ENCODE results near the gene FBXW5. TPM values are rescaled to one million over a fixed set of nuclear protein-coding genes. Genes with fewer than 3 reads are reported as not detected.

Gene FBXW5
- total and polyA plus RNA-seq, 4 donors = 52.0 to 107 (median 97.2) TPM

DNA sequence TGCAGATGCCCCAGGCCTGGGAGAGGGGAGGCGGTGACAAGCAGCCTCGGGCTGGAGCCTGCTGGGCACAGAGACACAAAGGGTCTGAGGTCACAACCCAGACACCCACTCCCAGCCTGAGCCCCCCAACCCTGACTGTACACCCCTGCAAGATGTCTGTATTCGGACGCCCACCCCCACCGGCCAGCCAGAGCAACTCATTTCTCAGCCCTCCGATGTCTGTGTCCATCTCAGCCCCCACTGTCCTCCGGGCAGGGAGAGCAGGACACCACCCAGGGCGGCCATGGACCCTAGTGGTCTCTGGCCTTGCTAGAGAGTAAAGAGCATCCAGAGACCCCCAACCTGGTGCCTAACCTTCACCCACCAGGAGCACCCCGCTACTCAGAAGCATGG, 11.4 kb upstream of the FBXW5 start:
- WGBS (ENCODE audit: insufficient coverage) = 87% methylated on average over 7 of the region's 9 CpGs
- H3K9me3 ChIP-seq (ENCODE audit: control insufficient read depth, insufficient read depth, low read length) = no peaks in the 10 kb centered on the region
- no peaks in the 10 kb centered on the region for H3K27me3 ChIP-seq (ENCODE audit: control insufficient read depth, insufficient read depth, low read length)
- DNase-seq (ENCODE audit: low read depth in 4 of 6, low spot score in 6 of 6) = no peak
- no peaks in the 10 kb centered on the region for H3K36me3 ChIP-seq (ENCODE audit: control insufficient read depth, insufficient read depth, low read length)
- H3K4me1 ChIP-seq (ENCODE audit: control insufficient read depth, insufficient read depth, low read length) = peaks cover 32% of the 10 kb centered on the region
- no peak overlapping the region for H3K4me3 ChIP-seq (ENCODE audit: low read depth, low read length)
- H3K27ac ChIP-seq (ENCODE audit: low read depth, low read length) = no peak overlapping the region

DNA sequence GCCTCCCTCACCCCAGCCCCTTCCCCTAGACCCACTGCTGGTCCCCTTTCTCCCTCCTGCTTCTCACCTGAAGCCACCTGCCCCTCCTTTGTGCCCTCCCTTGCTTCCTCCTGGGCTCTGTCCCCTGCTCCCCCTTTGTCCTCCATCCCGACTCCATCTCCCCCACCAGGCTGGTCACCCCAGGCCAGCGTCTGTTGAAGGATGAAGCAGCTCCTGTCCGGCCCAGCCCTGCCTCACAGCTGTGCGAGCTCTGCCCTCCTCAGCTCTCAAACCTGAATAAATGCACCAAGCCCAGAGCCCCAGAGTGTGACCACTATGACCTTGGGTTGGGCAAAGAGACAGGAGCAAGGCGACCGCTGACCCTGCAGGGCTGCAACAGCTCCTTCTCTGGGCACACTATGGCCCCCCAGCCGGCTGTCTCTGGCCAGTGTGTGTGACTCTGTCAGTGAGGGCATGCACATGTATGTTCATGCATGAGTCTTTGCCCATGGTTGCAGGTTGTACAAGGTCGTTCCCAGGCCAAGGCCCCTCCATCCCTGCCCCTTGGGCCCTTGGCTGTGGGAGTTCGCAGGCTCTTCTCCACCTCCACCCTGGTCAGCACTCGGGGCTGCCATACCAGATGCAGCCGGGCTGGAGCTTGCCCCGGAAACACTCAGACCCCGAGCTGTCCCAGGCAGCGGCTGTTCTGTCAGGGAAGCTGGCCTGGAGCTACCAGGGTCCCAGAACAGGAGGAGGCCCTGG, 10.8 kb upstream of the FBXW5 start:
- no peaks in the 10 kb centered on the region for H3K36me3 ChIP-seq (ENCODE audit: control insufficient read depth, insufficient read depth, low read length)
- 84% methylated on average over 13 of the region's 14 CpGs for WGBS (ENCODE audit: insufficient coverage)
- no peak overlapping the region for H3K4me3 ChIP-seq (ENCODE audit: low read depth, low read length)
- H3K27me3 ChIP-seq (ENCODE audit: control insufficient read depth, insufficient read depth, low read length) = no peaks in the 10 kb centered on the region
- H3K9me3 ChIP-seq (ENCODE audit: control insufficient read depth, insufficient read depth, low read length) = no peaks in the 10 kb centered on the region
- DNase-seq (ENCODE audit: low read depth in 4 of 6, low spot score in 6 of 6) = no peak
- H3K27ac ChIP-seq (ENCODE audit: low read depth, low read length) = no peak overlapping the region
- peaks cover 36% of the 10 kb centered on the region for H3K4me1 ChIP-seq (ENCODE audit: control insufficient read depth, insufficient read depth, low read length)

DNA sequence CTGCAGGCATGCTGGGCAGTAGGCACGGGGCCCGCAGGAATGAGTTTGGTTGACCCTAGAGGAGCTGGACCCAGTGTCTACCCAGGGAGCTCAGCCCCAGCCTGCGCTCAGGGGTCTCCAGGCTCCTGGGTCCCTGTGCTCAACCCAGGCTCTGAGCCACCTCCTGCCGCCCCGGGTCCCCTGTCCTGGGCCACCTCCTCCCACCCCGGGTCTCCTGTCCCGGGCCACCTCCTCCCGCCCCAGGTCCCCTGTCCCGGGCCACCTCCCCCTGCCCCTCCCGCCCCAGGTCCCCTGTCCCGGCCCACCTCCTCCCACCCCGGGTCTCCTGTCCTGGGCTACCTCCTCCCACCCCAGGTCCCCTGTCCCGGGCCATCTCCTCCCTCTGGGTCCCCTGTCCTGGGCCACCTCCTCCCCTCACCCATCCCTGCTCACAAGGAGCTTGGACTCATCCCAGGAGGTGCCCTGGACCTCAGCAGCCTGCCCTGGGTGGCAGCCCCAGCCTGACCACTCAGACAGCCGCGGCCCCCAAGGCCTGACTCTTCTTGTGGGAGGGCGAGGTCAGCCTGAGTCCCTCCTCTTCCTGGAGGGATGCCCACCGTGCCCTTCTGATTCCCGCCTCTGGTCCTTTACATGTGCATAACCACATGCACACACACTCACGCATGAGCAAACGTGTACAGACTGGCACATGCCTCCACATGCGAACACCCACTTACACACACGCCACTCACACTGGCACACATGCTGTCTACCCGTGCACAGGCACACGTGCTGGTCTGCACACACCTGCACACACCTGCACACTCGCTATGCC, 9.9 kb upstream of the FBXW5 start:
- Histone ChIP-seq H3K4me3 (ENCODE audit: low read depth, low read length) (no peak overlapping the region), H3K27me3 (ENCODE audit: control insufficient read depth, insufficient read depth, low read length) (no peaks in the 10 kb centered on the region), H3K36me3 (ENCODE audit: control insufficient read depth, insufficient read depth, low read length) (no peaks in the 10 kb centered on the region), H3K4me1 (ENCODE audit: control insufficient read depth, insufficient read depth, low read length) (peaks cover 38% of the 10 kb centered on the region), H3K9me3 (ENCODE audit: control insufficient read depth, insufficient read depth, low read length) (no peaks in the 10 kb centered on the region), H3K27ac (ENCODE audit: low read depth, low read length) (no peak overlapping the region)
- no peak for DNase-seq (ENCODE audit: low read depth in 4 of 6, low spot score in 6 of 6)
- WGBS (ENCODE audit: insufficient coverage) = 87% methylated on average over 19 of the region's 25 CpGs

DNA sequence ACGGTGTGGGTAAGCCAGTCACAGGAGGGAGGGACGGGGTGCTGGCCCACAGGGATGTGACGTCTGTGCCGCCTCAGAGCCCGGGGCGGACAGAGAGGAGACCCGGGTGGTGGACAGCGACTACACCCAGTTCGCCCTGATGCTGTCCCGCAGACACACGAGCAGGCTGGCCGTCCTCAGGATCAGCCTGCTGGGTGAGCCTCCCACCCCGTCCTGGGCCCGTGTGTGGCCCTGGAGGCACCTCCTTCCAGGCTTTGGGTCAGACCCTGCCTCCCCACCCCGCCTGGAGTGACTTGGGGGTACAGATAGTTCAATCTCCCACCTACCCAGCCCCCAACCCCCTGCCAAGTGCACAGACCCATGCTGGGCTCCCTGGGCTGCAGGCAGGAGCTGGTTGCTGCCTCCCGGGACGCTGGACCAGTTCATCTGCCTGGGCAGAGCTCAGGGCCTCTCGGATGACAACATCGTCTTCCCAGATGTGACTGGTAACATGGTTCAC, 9.3 kb upstream of the FBXW5 start:
- H3K36me3 ChIP-seq (ENCODE audit: control insufficient read depth, insufficient read depth, low read length) = no peaks in the 10 kb centered on the region
- no peaks in the 10 kb centered on the region for H3K9me3 ChIP-seq (ENCODE audit: control insufficient read depth, insufficient read depth, low read length)
- no peak overlapping the region for H3K4me3 ChIP-seq (ENCODE audit: low read depth, low read length)
- no peaks in the 10 kb centered on the region for H3K27me3 ChIP-seq (ENCODE audit: control insufficient read depth, insufficient read depth, low read length)
- H3K4me1 ChIP-seq (ENCODE audit: control insufficient read depth, insufficient read depth, low read length) = peaks cover 42% of the 10 kb centered on the region
- 85% methylated on average over 18 of the region's 19 CpGs for WGBS (ENCODE audit: insufficient coverage)
- DNase-seq (ENCODE audit: low read depth in 4 of 6, low spot score in 6 of 6) = no peak
- no peak overlapping the region for H3K27ac ChIP-seq (ENCODE audit: low read depth, low read length)

DNA sequence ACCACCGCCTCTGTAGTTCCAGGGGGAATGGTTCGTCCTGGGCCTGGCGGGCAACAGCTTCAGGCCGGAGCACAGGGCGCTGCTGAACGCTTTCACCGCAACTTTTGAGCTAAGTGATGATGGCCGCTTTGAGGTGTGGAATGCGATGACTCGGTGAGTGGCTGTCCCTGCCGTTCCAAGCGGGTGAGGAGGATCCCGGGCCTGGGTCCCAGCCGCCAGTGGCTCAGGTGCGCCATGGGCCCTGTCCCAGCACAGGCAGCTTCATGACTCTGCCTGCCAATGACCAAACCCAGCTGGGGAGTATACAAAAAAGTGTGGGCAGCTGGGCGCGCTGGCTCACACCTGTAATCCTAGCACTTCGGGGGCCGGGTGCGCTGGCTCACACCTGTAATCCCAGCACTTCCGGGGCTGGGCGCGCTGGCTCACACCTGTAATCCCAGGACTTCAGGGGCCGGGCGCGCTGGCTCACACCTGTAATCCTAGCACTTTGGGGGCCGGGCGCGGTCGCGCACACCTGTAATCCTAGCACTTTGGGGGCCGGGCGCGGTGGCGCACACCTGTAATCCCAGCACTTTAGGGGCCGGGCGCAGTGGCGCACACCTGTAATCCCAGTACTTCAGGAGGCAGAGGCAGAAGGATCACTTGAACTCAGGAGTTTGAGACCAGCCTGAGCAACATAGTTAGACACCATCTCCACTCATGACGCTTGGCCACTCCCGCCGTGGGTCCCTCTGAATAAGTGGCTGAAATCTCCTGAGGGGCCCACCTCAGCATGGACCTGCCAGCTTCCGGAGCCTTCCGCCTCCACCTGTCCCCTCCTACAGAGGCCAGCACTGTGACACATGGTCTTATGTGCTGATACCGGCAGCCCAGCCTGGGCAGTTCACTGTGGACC, 8.6 kb upstream of the FBXW5 start:
- peaks cover 44% of the 10 kb centered on the region for H3K4me1 ChIP-seq (ENCODE audit: control insufficient read depth, insufficient read depth, low read length)
- no peaks in the 10 kb centered on the region for H3K36me3 ChIP-seq (ENCODE audit: control insufficient read depth, insufficient read depth, low read length)
- H3K27me3 ChIP-seq (ENCODE audit: control insufficient read depth, insufficient read depth, low read length) = no peaks in the 10 kb centered on the region
- WGBS (ENCODE audit: insufficient coverage) = 85% methylated on average over 44 of the region's 44 CpGs
- no peak for DNase-seq (ENCODE audit: low read depth in 4 of 6, low spot score in 6 of 6)
- no peaks in the 10 kb centered on the region for H3K9me3 ChIP-seq (ENCODE audit: control insufficient read depth, insufficient read depth, low read length)
- H3K4me3 ChIP-seq (ENCODE audit: low read depth, low read length) = no peak overlapping the region
- no peak overlapping the region for H3K27ac ChIP-seq (ENCODE audit: low read depth, low read length)

DNA sequence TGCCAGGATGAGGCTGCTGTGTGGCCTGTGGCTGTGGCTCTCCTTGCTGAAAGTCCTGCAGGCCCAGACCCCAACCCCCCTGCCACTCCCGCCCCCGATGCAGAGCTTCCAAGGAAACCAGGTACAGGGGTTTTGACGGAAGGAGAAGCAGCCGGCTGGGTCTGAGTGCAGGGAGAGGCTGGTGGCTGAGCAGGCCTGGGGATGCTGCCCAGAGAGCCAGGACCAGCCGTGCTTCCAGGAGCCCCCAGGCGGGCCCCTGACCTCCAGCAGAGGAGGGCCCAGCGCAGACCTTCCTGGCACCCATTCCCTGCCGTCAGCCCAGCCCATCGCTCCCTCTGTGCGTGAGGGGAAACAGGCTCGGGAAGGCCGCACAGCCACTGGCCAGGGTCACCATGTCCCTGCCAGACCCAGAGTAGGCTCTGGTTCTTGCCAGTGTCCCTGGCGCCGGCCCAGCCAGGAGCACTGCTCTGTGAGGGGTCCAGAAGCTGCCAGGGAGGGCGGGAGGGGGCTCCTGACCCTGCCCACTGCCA, 7.8 kb upstream of the FBXW5 start:
- Histone ChIP-seq H3K27me3 (ENCODE audit: control insufficient read depth, insufficient read depth, low read length) (no peaks in the 10 kb centered on the region), H3K27ac (ENCODE audit: low read depth, low read length) (no peak overlapping the region), H3K4me3 (ENCODE audit: low read depth, low read length) (no peak overlapping the region), H3K9me3 (ENCODE audit: control insufficient read depth, insufficient read depth, low read length) (no peaks in the 10 kb centered on the region), H3K36me3 (ENCODE audit: control insufficient read depth, insufficient read depth, low read length) (no peaks in the 10 kb centered on the region), H3K4me1 (ENCODE audit: control insufficient read depth, insufficient read depth, low read length) (peaks cover 52% of the 10 kb centered on the region)
- DNase-seq (ENCODE audit: low read depth in 4 of 6, low spot score in 6 of 6) = no peak
- 50% methylated on average over 14 of the region's 15 CpGs for WGBS (ENCODE audit: insufficient coverage)

DNA sequence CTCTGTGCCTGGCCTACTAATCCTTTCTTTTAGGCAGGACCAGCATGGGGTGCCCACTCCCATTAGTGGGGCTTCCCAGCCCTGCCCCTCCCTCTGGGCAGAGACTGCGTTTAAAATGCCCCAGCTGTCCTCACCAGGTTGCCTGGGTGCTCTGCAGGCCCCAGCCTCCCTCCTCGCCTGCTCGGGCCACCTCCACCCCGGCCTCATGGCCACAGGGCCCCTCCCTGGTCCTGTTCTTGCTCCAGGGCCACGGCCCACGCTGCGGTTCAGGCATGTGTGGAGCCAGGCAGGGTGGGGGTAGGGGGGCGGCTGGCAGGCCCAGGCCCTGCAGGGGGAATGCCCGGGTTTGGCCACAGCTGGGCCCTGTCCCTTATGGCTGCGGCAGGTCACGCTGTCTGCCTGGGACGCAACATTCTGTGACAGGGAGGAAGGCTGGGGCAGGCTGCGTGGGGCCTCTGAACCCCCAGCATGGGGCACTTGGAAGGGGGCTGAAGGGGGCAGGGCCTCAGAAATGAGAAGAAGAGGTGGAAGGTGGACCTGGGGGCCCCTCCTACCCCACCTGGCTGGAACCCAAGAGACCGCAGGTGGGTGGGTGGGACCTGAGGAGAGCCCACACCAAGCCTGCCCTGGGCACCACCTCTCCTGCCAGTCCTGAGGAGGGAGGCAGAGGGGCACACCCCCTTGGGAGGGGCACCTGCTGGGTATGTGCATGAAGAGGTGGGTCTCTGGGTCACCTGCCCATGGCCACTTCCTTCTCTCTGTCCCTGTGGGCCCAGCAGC, 7.2 kb upstream of the FBXW5 start, which contains the start of gene LCN12:
Gene LCN12, plus strand, starts transcription at position 733 of the 780 bp plus-strand sequence. CDS start 55 bp downstream, outside the sequence.
- DNase-seq (ENCODE audit: low read depth in 4 of 6, low spot score in 6 of 6) = no peak
- H3K27me3 ChIP-seq (ENCODE audit: control insufficient read depth, insufficient read depth, low read length) = no peaks in the 10 kb centered on the region
- H3K4me1 ChIP-seq (ENCODE audit: control insufficient read depth, insufficient read depth, low read length) = peaks cover 58% of the 10 kb centered on the region
- H3K27ac ChIP-seq (ENCODE audit: low read depth, low read length) = no peak within 1 kb of the TSS
- no peak within 1 kb of the TSS for H3K4me3 ChIP-seq (ENCODE audit: low read depth, low read length)
- no peaks in the 10 kb centered on the region for H3K9me3 ChIP-seq (ENCODE audit: control insufficient read depth, insufficient read depth, low read length)
- WGBS (ENCODE audit: insufficient coverage) = 69% methylated on average over 13 of the region's 14 CpGs
- no peaks in the 10 kb centered on the region for H3K36me3 ChIP-seq (ENCODE audit: control insufficient read depth, insufficient read depth, low read length)

DNA sequence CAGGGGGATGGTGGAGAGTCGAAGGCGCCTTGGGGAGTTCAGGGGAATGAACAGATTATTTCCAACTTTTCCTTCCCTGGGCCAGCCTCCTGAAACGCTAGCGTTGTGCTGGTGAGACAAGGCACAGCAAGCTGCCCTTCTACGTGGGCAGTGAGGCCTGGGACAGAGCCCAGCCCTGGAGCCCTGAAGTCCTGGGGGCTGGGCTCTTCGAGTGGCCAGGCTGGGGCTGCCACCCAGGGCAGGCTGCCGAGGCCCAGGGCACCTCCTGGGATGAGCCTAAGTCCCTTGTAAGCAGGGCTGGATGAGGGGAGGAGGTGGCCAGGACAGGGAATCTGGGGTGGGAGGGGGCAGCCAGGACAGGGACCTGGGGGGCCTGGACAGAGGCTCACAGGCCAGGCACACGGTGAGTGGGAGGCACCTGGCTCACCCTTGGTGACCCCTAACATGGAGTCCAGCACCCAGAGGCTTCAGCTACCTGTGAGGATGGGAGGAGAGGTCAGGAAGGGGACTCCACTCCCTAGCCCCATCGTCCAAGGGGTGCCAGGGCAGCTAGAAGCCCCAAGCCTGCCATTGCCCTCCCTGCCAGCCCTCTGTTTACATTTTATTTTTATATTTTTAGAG, 6.2 kb upstream of the FBXW5 start:
- Histone ChIP-seq H3K36me3 (ENCODE audit: control insufficient read depth, insufficient read depth, low read length) (no peaks in the 10 kb centered on the region), H3K9me3 (ENCODE audit: control insufficient read depth, insufficient read depth, low read length) (no peaks in the 10 kb centered on the region), H3K27ac (ENCODE audit: low read depth, low read length) (peak overlapping the region; percentile 89), H3K4me1 (ENCODE audit: control insufficient read depth, insufficient read depth, low read length) (peaks cover 66% of the 10 kb centered on the region), H3K27me3 (ENCODE audit: control insufficient read depth, insufficient read depth, low read length) (no peaks in the 10 kb centered on the region), H3K4me3 (ENCODE audit: low read depth, low read length) (peak overlapping the region; percentile 78)
- DNase-seq (ENCODE audit: low read depth in 4 of 6, low spot score in 6 of 6) = no peak
- 17% methylated on average over 8 of the region's 9 CpGs for WGBS (ENCODE audit: insufficient coverage)

Measured in spinal cord (tissue), 10 donors.